ENCODE data around the gene NDUFA3.

NDUFA3 gene

GRCh38 chr19:54121259-54121658 is 18.6 kb downstream of the NDUFA3 start:
- DNase-seq (ENCODE audit: extremely low spot score): no peak
- ChIA-PET POLR2A (interaction anchor here (1.1 kb wide), 1 partner anchor 16 kb away, joined by 5 read pairs; the partner anchor contains the start of gene CNOT3), CTCF (no interaction called here)
- TF ChIP-seq CTCF (IDR thresholded peaks at IDR 0.05; ENCODE audit: control extremely low read depth, extremely low read depth, low read depth, missing control alignments): no peak

- ChIA-PET POLR2A (no interaction called here), CTCF (interaction anchor here (1.2 to 1.6 kb wide), 2 partner anchors 9 kb away, joined by 3 to 5 read pairs; partner anchors contain the start of genes PRPF31 and TFPT)
- no peak for TF ChIP-seq CTCF (IDR thresholded peaks at IDR 0.05; ENCODE audit: control extremely low read depth, extremely low read depth, low read depth, missing control alignments)
- DNase-seq (ENCODE audit: extremely low spot score): no peak
Observed at GRCh38 chr19:54123682-54124081, 21.0 kb downstream of the NDUFA3 start.

- DNase-seq (ENCODE audit: extremely low spot score): no peak
- TF ChIP-seq CTCF (IDR thresholded peaks at IDR 0.05; ENCODE audit: control extremely low read depth, extremely low read depth, low read depth, missing control alignments): no peak
- POLR2A ChIA-PET: no interaction called here
- CTCF ChIA-PET: interaction anchor here (1.2 to 1.6 kb wide), 2 partner anchors 8 to 9 kb away, joined by 3 to 5 read pairs; partner anchors contain the start of genes PRPF31 and TFPT
Observed at GRCh38 chr19:54124393-54124792, 21.7 kb downstream of the NDUFA3 start.

DNA sequence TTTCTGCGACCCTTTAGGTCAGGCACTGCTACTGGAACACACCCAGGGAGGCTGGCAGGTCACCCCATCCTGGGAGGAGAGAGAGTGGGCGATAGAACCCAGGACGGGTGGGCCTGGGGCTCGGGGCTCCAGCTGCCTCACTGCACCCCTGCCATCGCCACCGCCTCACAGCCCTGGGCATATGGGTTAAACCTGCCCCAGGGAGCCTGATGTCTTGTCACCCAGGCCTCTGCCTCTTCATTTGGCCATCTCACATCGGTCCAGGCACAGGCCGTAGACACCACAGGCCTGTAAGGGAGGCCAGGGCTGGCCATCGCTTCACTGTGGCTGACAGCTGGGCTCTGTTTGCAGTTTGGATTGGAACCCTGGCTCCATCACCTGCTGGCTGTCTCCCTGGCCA is 23.1 kb downstream of the NDUFA3 start:
- POLR2A ChIA-PET: no interaction called here
- DNase-seq (ENCODE audit: extremely low spot score): no peak
- TF ChIP-seq CTCF (IDR thresholded peaks at IDR 0.05; ENCODE audit: control extremely low read depth, extremely low read depth, low read depth, missing control alignments): no peak
- CTCF ChIA-PET: no interaction called here

GRCh38 chr19:54127688-54128440 is 25.2 kb downstream of the NDUFA3 start:
- no peak for TF ChIP-seq CTCF (IDR thresholded peaks at IDR 0.05; ENCODE audit: control extremely low read depth, extremely low read depth, low read depth, missing control alignments)
- POLR2A ChIA-PET: no interaction called here
- CTCF ChIA-PET: interaction anchor here (1.0 kb wide), 1 partner anchor 9 kb away, joined by 3 read pairs; the partner anchor contains the start of gene CNOT3
- no peak for DNase-seq (ENCODE audit: extremely low spot score)

GRCh38 chr19:54128441-54128725 is 25.7 kb downstream of the NDUFA3 start:
- no peak for DNase-seq (ENCODE audit: extremely low spot score)
- no peak for TF ChIP-seq CTCF (IDR thresholded peaks at IDR 0.05; ENCODE audit: control extremely low read depth, extremely low read depth, low read depth, missing control alignments)
- CTCF ChIA-PET: interaction anchor here (1.0 kb wide), 1 partner anchor 9 kb away, joined by 3 read pairs; the partner anchor contains the start of gene CNOT3
- POLR2A ChIA-PET: no interaction called here

Measured in GM10248 (cell line).